ENCODE results near the gene CNTD1. TPM values are rescaled to one million over a fixed set of nuclear protein-coding genes. Genes with fewer than 3 reads are reported as not detected.
"Not testable (repeated sequence)": the region's sequence is repeated elsewhere in the genome, so short reads cannot be mapped to it uniquely, and the experiment has no call there.

CNTD1 gene
- 0.98 and 1.1 TPM in 2 replicates for total RNA-seq (2014; rRNA removed; shearing (Covaris generic))

GRCh38 chr17:42798383-42799380 lies at the start of gene CNTD1, which contains the start of gene COA3:
Gene CNTD1, plus strand, starts transcription at chr17:42798861. Its CDS starts 207 bp downstream, at chr17:42799068.
Gene COA3, minus strand, starts transcription at chr17:42798704. Its CDS starts 23 bp downstream, at chr17:42798681.
- DNase-seq (ENCODE audit: low read depth) = peak; percentile 81

GRCh38 chr17:42748908-42749798 lies 49.5 kb upstream of the CNTD1 start:
- DNase-seq (ENCODE audit: low read depth) = no peak

- DNase-seq (ENCODE audit: low read depth) = no peak
Measured at GRCh38 chr17:42750739-42751344, 47.8 kb upstream of the CNTD1 start.

- no peak for DNase-seq (ENCODE audit: low read depth)
Measured at GRCh38 chr17:42751628-42752027, 47.0 kb upstream of the CNTD1 start.

- peak; percentile 44 for DNase-seq (ENCODE audit: low read depth)
Measured at GRCh38 chr17:42754782-42755181, 43.9 kb upstream of the CNTD1 start.

- DNase-seq (ENCODE audit: low read depth) = no peak
Measured at GRCh38 chr17:42759982-42760651, 38.5 kb upstream of the CNTD1 start.

- peak; percentile 15 for DNase-seq (ENCODE audit: low read depth)
Measured at GRCh38 chr17:42760652-42761581, 37.7 kb upstream of the CNTD1 start, which contains the start of gene RAMP2. Gene RAMP2, plus strand, starts transcription at chr17:42761227. Its CDS starts 35 bp downstream, at chr17:42761262.

- DNase-seq (ENCODE audit: low read depth) = no peak
Measured at GRCh38 chr17:42761638-42762037, 37.0 kb upstream of the CNTD1 start.

GRCh38 chr17:42766124-42766523 lies 32.5 kb upstream of the CNTD1 start:
- no peak for DNase-seq (ENCODE audit: low read depth)

- DNase-seq (ENCODE audit: low read depth) = no peak
Measured at GRCh38 chr17:42767512-42767911, 31.1 kb upstream of the CNTD1 start.

GRCh38 chr17:42768006-42768405 lies 30.7 kb upstream of the CNTD1 start:
- not testable (repeated sequence) for DNase-seq (ENCODE audit: low read depth)

- not testable (repeated sequence) for DNase-seq (ENCODE audit: low read depth)
Measured at GRCh38 chr17:42769964-42770363, 28.7 kb upstream of the CNTD1 start.

GRCh38 chr17:42772945-42773289 lies 25.7 kb upstream of the CNTD1 start:
- no peak for DNase-seq (ENCODE audit: low read depth)

- peak; percentile 83 for DNase-seq (ENCODE audit: low read depth)
Measured at GRCh38 chr17:42773290-42774035, 25.2 kb upstream of the CNTD1 start, which contains the start of gene VPS25. Gene VPS25, plus strand, starts transcription at chr17:42773449. Its CDS starts 27 bp downstream, at chr17:42773476.

GRCh38 chr17:42774066-42774745 lies 24.5 kb upstream of the CNTD1 start:
- peak; percentile 55 for DNase-seq (ENCODE audit: low read depth)

GRCh38 chr17:42775534-42776098 lies 23.0 kb upstream of the CNTD1 start:
- peak; percentile 64 for DNase-seq (ENCODE audit: low read depth)

- no peak for DNase-seq (ENCODE audit: low read depth)
Measured at GRCh38 chr17:42778570-42778969, 20.1 kb upstream of the CNTD1 start.

- no peak for DNase-seq (ENCODE audit: low read depth)
Measured at GRCh38 chr17:42779304-42779935, 19.2 kb upstream of the CNTD1 start.

All from RPMI7951 (cell line).